ENCODE results near the gene LBP.
"Not testable (repeated sequence)": the region's sequence is repeated elsewhere in the genome, so short reads cannot be mapped to it uniquely, and the experiment has no call there.

Gene LBP

GRCh38 chr20:38336726-38337125, 9.6 kb upstream of the LBP start:
- H3K9me3 ChIP-seq (ENCODE audit: control insufficient read depth in 1 of 2, low read length in 2 of 2): peaks cover 5 to 8% of the 10 kb centered on the region in 2 donors
- H3K9ac ChIP-seq (ENCODE audit: low read depth in 1 of 2, low read length in 2 of 2): no peak overlapping the region
- peaks cover 0 to 10% of the 10 kb centered on the region in 2 donors for H3K27me3 ChIP-seq (ENCODE audit: control insufficient read depth in 1 of 2, insufficient read depth in 2 of 2, low read length in 2 of 2)
- H3K36me3 ChIP-seq (ENCODE audit: control insufficient read depth in 1 of 2, insufficient read depth in 2 of 2, low read length in 2 of 2): no peaks in the 10 kb centered on the region
- no peaks in the 10 kb centered on the region for H3K4me1 ChIP-seq (ENCODE audit: control insufficient read depth in 1 of 2, insufficient read depth in 2 of 2, low read length in 2 of 2)
- H3K27ac ChIP-seq (ENCODE audit: low read depth, low read length): no peak overlapping the region
- no peak overlapping the region for H3K4me3 ChIP-seq (ENCODE audit: low read depth in 1 of 2, low read length in 2 of 2)

- Histone ChIP-seq H3K9ac (ENCODE audit: low read depth in 1 of 2, low read length in 2 of 2) (no peak overlapping the region), H3K36me3 (ENCODE audit: control insufficient read depth in 1 of 2, insufficient read depth in 2 of 2, low read length in 2 of 2) (no peaks in the 10 kb centered on the region), H3K4me3 (ENCODE audit: low read depth in 1 of 2, low read length in 2 of 2) (no peak overlapping the region), H3K9me3 (ENCODE audit: control insufficient read depth in 1 of 2, low read length in 2 of 2) (peaks cover 5 to 8% of the 10 kb centered on the region in 2 donors), H3K4me1 (ENCODE audit: control insufficient read depth in 1 of 2, insufficient read depth in 2 of 2, low read length in 2 of 2) (peaks cover under 1 to 6% of the 10 kb centered on the region in 2 donors), H3K27ac (ENCODE audit: low read depth, low read length) (no peak overlapping the region), H3K27me3 (ENCODE audit: control insufficient read depth in 1 of 2, insufficient read depth in 2 of 2, low read length in 2 of 2) (peaks cover 0 to 10% of the 10 kb centered on the region in 2 donors)
Observed at GRCh38 chr20:38337561-38338140, 8.6 kb upstream of the LBP start.

- H3K36me3 ChIP-seq (ENCODE audit: control insufficient read depth in 1 of 2, insufficient read depth in 2 of 2, low read length in 2 of 2): no peaks in the 10 kb centered on the region
- peaks cover 0 to 10% of the 10 kb centered on the region in 2 donors for H3K27me3 ChIP-seq (ENCODE audit: control insufficient read depth in 1 of 2, insufficient read depth in 2 of 2, low read length in 2 of 2)
- peaks cover 14 to 17% of the 10 kb centered on the region in 2 donors for H3K4me1 ChIP-seq (ENCODE audit: control insufficient read depth in 1 of 2, insufficient read depth in 2 of 2, low read length in 2 of 2)
- H3K4me3 ChIP-seq (ENCODE audit: low read depth in 1 of 2, low read length in 2 of 2): no peak overlapping the region
- H3K27ac ChIP-seq (ENCODE audit: low read depth, low read length): no peak overlapping the region
- H3K9ac ChIP-seq (ENCODE audit: low read depth in 1 of 2, low read length in 2 of 2): no peak overlapping the region
- H3K9me3 ChIP-seq (ENCODE audit: control insufficient read depth in 1 of 2, low read length in 2 of 2): peaks cover 5 to 8% of the 10 kb centered on the region in 2 donors
Observed at GRCh38 chr20:38338849-38339520, 7.3 kb upstream of the LBP start.

- H3K4me1 ChIP-seq (ENCODE audit: control insufficient read depth in 1 of 2, insufficient read depth in 2 of 2, low read length in 2 of 2): peaks cover 16 to 21% of the 10 kb centered on the region in 2 donors
- H3K9ac ChIP-seq (ENCODE audit: low read depth in 1 of 2, low read length in 2 of 2); H3K27ac ChIP-seq (ENCODE audit: low read depth, low read length); H3K9me3 ChIP-seq (ENCODE audit: control insufficient read depth in 1 of 2, low read length in 2 of 2); H3K27me3 ChIP-seq (ENCODE audit: control insufficient read depth in 1 of 2, insufficient read depth in 2 of 2, low read length in 2 of 2); H3K4me3 ChIP-seq (ENCODE audit: low read depth in 1 of 2, low read length in 2 of 2); H3K36me3 ChIP-seq (ENCODE audit: control insufficient read depth in 1 of 2, insufficient read depth in 2 of 2, low read length in 2 of 2): not testable (repeated sequence)
Observed at GRCh38 chr20:38339521-38339896, 6.8 kb upstream of the LBP start.

GRCh38 chr20:38339997-38340396, 6.3 kb upstream of the LBP start:
- peaks cover 0 to 4% of the 10 kb centered on the region in 2 donors for H3K27me3 ChIP-seq (ENCODE audit: control insufficient read depth in 1 of 2, insufficient read depth in 2 of 2, low read length in 2 of 2)
- H3K9ac ChIP-seq (ENCODE audit: low read depth in 1 of 2, low read length in 2 of 2): no peak overlapping the region
- H3K9me3 ChIP-seq (ENCODE audit: control insufficient read depth in 1 of 2, low read length in 2 of 2): peaks cover 5 to 8% of the 10 kb centered on the region in 2 donors
- no peak overlapping the region for H3K27ac ChIP-seq (ENCODE audit: low read depth, low read length)
- no peak overlapping the region for H3K4me3 ChIP-seq (ENCODE audit: low read depth in 1 of 2, low read length in 2 of 2)
- peaks cover 16 to 21% of the 10 kb centered on the region in 2 donors for H3K4me1 ChIP-seq (ENCODE audit: control insufficient read depth in 1 of 2, insufficient read depth in 2 of 2, low read length in 2 of 2)
- H3K36me3 ChIP-seq (ENCODE audit: control insufficient read depth in 1 of 2, insufficient read depth in 2 of 2, low read length in 2 of 2): no peaks in the 10 kb centered on the region

- no peak overlapping the region for H3K4me3 ChIP-seq (ENCODE audit: low read depth in 1 of 2, low read length in 2 of 2)
- no peak overlapping the region for H3K9ac ChIP-seq (ENCODE audit: low read depth in 1 of 2, low read length in 2 of 2)
- peaks cover 0 to 3% of the 10 kb centered on the region in 2 donors for H3K27me3 ChIP-seq (ENCODE audit: control insufficient read depth in 1 of 2, insufficient read depth in 2 of 2, low read length in 2 of 2)
- no peaks in the 10 kb centered on the region for H3K36me3 ChIP-seq (ENCODE audit: control insufficient read depth in 1 of 2, insufficient read depth in 2 of 2, low read length in 2 of 2)
- H3K4me1 ChIP-seq (ENCODE audit: control insufficient read depth in 1 of 2, insufficient read depth in 2 of 2, low read length in 2 of 2): peaks cover 16 to 21% of the 10 kb centered on the region in 2 donors
- H3K9me3 ChIP-seq (ENCODE audit: control insufficient read depth in 1 of 2, low read length in 2 of 2): peaks cover 5 to 8% of the 10 kb centered on the region in 2 donors
- no peak overlapping the region for H3K27ac ChIP-seq (ENCODE audit: low read depth, low read length)
Observed at GRCh38 chr20:38340693-38341092, 5.6 kb upstream of the LBP start.

GRCh38 chr20:38342216-38342615, 4.1 kb upstream of the LBP start:
- peaks cover 5 to 8% of the 10 kb centered on the region in 2 donors for H3K9me3 ChIP-seq (ENCODE audit: control insufficient read depth in 1 of 2, low read length in 2 of 2)
- no peak overlapping the region for H3K27ac ChIP-seq (ENCODE audit: low read depth, low read length)
- H3K36me3 ChIP-seq (ENCODE audit: control insufficient read depth in 1 of 2, insufficient read depth in 2 of 2, low read length in 2 of 2): no peaks in the 10 kb centered on the region
- H3K4me1 ChIP-seq (ENCODE audit: control insufficient read depth in 1 of 2, insufficient read depth in 2 of 2, low read length in 2 of 2): peaks cover 16 to 21% of the 10 kb centered on the region in 2 donors
- H3K27me3 ChIP-seq (ENCODE audit: control insufficient read depth in 1 of 2, insufficient read depth in 2 of 2, low read length in 2 of 2): no peaks in the 10 kb centered on the region
- no peak overlapping the region for H3K4me3 ChIP-seq (ENCODE audit: low read depth in 1 of 2, low read length in 2 of 2)
- H3K9ac ChIP-seq (ENCODE audit: low read depth in 1 of 2, low read length in 2 of 2): no peak overlapping the region

GRCh38 chr20:38342713-38343310, 3.5 kb upstream of the LBP start:
- H3K4me3 ChIP-seq (ENCODE audit: low read depth in 1 of 2, low read length in 2 of 2): peak overlapping the region; percentile 42 to 53
- no peaks in the 10 kb centered on the region for H3K36me3 ChIP-seq (ENCODE audit: control insufficient read depth in 1 of 2, insufficient read depth in 2 of 2, low read length in 2 of 2)
- H3K9me3 ChIP-seq (ENCODE audit: control insufficient read depth in 1 of 2, low read length in 2 of 2): peaks cover 3 to 5% of the 10 kb centered on the region in 2 donors
- peak overlapping the region in 1 of 2 donors; percentile 16 for H3K9ac ChIP-seq (ENCODE audit: low read depth in 1 of 2, low read length in 2 of 2)
- H3K4me1 ChIP-seq (ENCODE audit: control insufficient read depth in 1 of 2, insufficient read depth in 2 of 2, low read length in 2 of 2): peaks cover 16 to 21% of the 10 kb centered on the region in 2 donors
- H3K27ac ChIP-seq (ENCODE audit: low read depth, low read length): no peak overlapping the region
- H3K27me3 ChIP-seq (ENCODE audit: control insufficient read depth in 1 of 2, insufficient read depth in 2 of 2, low read length in 2 of 2): no peaks in the 10 kb centered on the region

GRCh38 chr20:38343311-38344106, 2.8 kb upstream of the LBP start:
- H3K9me3 ChIP-seq (ENCODE audit: control insufficient read depth in 1 of 2, low read length in 2 of 2): no peaks in the 10 kb centered on the region
- peak overlapping the region; percentile 42 to 53 for H3K4me3 ChIP-seq (ENCODE audit: low read depth in 1 of 2, low read length in 2 of 2)
- no peak overlapping the region for H3K27ac ChIP-seq (ENCODE audit: low read depth, low read length)
- H3K27me3 ChIP-seq (ENCODE audit: control insufficient read depth in 1 of 2, insufficient read depth in 2 of 2, low read length in 2 of 2): no peaks in the 10 kb centered on the region
- peak overlapping the region in 1 of 2 donors; percentile 16 for H3K9ac ChIP-seq (ENCODE audit: low read depth in 1 of 2, low read length in 2 of 2)
- peaks cover 16 to 21% of the 10 kb centered on the region in 2 donors for H3K4me1 ChIP-seq (ENCODE audit: control insufficient read depth in 1 of 2, insufficient read depth in 2 of 2, low read length in 2 of 2)
- no peaks in the 10 kb centered on the region for H3K36me3 ChIP-seq (ENCODE audit: control insufficient read depth in 1 of 2, insufficient read depth in 2 of 2, low read length in 2 of 2)
